ENCODE results near the gene ADSS1.

ADSS1 gene

GRCh38 chr14:104680806-104681688 lies 43.0 kb upstream of the ADSS1 start:
- Histone ChIP-seq H3K4me3 (ENCODE audit: low read length) (no peak overlapping the region), H3K27ac (ENCODE audit: low read length) (no peak overlapping the region), H3K9me3 (ENCODE audit: control insufficient read depth, insufficient read depth, low read length) (no peaks in the 10 kb centered on the region), H3K27me3 (ENCODE audit: control insufficient read depth, insufficient read depth, low read length) (no peaks in the 10 kb centered on the region), H3K4me1 (ENCODE audit: control insufficient read depth, insufficient read depth, low read length) (peaks cover 20% of the 10 kb centered on the region), H3K36me3 (ENCODE audit: control insufficient read depth, insufficient read depth, low read length) (no peaks in the 10 kb centered on the region)
- no peak for DNase-seq (ENCODE audit: low read depth, low spot score)
- no CpG with 5 or more reads among the region's 26 CpGs for WGBS (ENCODE audit: insufficient coverage, insufficient read length)

DNA sequence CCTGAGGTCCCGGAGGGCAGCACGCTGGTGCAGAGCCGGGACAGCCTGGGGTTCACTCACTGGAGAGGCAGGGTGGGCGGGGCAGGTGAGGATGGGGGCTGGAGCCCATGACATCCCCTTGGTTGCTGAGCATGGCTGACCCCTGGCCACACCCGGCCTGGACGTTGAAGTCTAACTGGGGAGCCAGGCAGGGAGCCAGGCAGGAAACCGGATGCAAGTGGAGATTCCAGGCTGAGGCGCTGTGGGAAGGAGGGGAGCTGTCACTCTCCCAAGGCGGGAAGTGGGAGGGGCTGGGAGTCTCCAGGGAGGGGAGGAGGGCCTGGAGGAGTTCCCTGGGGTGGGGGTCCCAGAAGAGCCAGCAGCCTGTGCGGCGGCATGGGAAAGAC lies 42.3 kb upstream of the ADSS1 start:
- no peaks in the 10 kb centered on the region for H3K27me3 ChIP-seq (ENCODE audit: control insufficient read depth, insufficient read depth, low read length)
- no peaks in the 10 kb centered on the region for H3K9me3 ChIP-seq (ENCODE audit: control insufficient read depth, insufficient read depth, low read length)
- H3K4me1 ChIP-seq (ENCODE audit: control insufficient read depth, insufficient read depth, low read length) = peaks cover 20% of the 10 kb centered on the region
- WGBS (ENCODE audit: insufficient coverage, insufficient read length) = no CpG with 5 or more reads among the region's 11 CpGs
- peak; percentile 84 for DNase-seq (ENCODE audit: low read depth, low spot score)
- no peak overlapping the region for H3K27ac ChIP-seq (ENCODE audit: low read length)
- H3K36me3 ChIP-seq (ENCODE audit: control insufficient read depth, insufficient read depth, low read length) = no peaks in the 10 kb centered on the region
- H3K4me3 ChIP-seq (ENCODE audit: low read length) = no peak overlapping the region; the same call in 1 of the 2 replicates

DNA sequence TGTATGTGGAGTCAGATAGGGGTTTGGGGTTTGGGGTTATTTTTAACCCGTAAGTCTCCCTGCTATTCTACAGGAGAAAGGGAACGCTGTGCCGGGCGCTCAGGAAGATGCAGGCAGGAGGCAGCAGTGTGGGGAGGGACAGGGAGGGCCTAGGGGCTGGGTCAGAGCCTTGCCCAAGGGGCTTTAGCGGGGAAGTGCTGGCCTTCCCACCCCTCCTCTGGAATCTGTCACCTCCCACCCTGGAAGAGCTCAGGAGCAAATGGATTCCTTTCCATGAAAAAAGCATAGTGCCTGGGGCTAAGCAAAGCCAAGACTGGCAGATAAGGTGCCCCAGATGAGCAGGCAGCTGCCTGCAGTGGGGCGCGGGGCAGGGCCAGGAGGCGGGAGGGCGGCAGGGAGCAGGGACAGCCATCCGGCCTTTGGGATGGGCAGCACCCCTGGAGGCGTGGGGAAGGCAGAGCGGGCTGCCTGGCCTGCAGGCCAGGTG lies 41.9 kb upstream of the ADSS1 start:
- DNase-seq (ENCODE audit: low read depth, low spot score) = no peak
- Histone ChIP-seq H3K27me3 (ENCODE audit: control insufficient read depth, insufficient read depth, low read length) (no peaks in the 10 kb centered on the region), H3K4me1 (ENCODE audit: control insufficient read depth, insufficient read depth, low read length) (peaks cover 20% of the 10 kb centered on the region), H3K27ac (ENCODE audit: low read length) (no peak overlapping the region), H3K4me3 (ENCODE audit: low read length) (no peak overlapping the region; the same call in 1 of the 2 replicates), H3K36me3 (ENCODE audit: control insufficient read depth, insufficient read depth, low read length) (no peaks in the 10 kb centered on the region), H3K9me3 (ENCODE audit: control insufficient read depth, insufficient read depth, low read length) (no peaks in the 10 kb centered on the region)
- WGBS (ENCODE audit: insufficient coverage, insufficient read length) = no CpG with 5 or more reads among the region's 12 CpGs

- no peak overlapping the region for H3K27ac ChIP-seq (ENCODE audit: low read length)
Measured at GRCh38 chr14:104683653-104684448, 40.2 kb upstream of the ADSS1 start.

DNA sequence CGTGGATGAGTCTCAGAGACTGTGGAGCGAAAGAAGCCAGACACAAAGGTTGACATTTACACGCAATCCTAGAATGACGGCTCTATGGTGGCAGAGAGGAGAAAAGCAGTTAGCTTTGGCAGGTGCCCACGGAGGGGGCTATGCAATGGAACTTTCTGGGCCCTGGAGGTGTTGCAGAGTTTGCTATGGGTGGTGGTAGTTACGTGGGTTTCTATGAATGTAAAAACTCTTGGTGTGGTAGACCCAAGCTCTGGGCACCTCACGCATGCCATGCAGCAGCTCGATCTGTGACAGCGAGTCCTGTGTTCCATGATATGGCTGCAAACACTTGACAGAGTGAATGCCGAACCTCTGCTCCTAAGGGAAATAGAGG lies 39.6 kb upstream of the ADSS1 start:
- no peak overlapping the region for H3K27ac ChIP-seq (ENCODE audit: low read length)
- H3K9me3 ChIP-seq (ENCODE audit: control insufficient read depth, insufficient read depth, low read length) = no peaks in the 10 kb centered on the region
- no peaks in the 10 kb centered on the region for H3K36me3 ChIP-seq (ENCODE audit: control insufficient read depth, insufficient read depth, low read length)
- peaks cover 20% of the 10 kb centered on the region for H3K4me1 ChIP-seq (ENCODE audit: control insufficient read depth, insufficient read depth, low read length)
- DNase-seq (ENCODE audit: low read depth, low spot score) = no peak
- no peaks in the 10 kb centered on the region for H3K27me3 ChIP-seq (ENCODE audit: control insufficient read depth, insufficient read depth, low read length)
- no CpG with 5 or more reads among the region's 10 CpGs for WGBS (ENCODE audit: insufficient coverage, insufficient read length)
- H3K4me3 ChIP-seq (ENCODE audit: low read length) = no peak overlapping the region

More at GRCh38 chr14:104683653-104684448, 40.2 kb upstream of the ADSS1 start:
- Histone ChIP-seq H3K4me3 (ENCODE audit: low read length) (no peak overlapping the region), H3K4me1 (ENCODE audit: control insufficient read depth, insufficient read depth, low read length) (peaks cover 20% of the 10 kb centered on the region), H3K27me3 (ENCODE audit: control insufficient read depth, insufficient read depth, low read length) (no peaks in the 10 kb centered on the region), H3K36me3 (ENCODE audit: control insufficient read depth, insufficient read depth, low read length) (no peaks in the 10 kb centered on the region), H3K9me3 (ENCODE audit: control insufficient read depth, insufficient read depth, low read length) (no peaks in the 10 kb centered on the region)
- DNase-seq (ENCODE audit: low read depth, low spot score) = no peak
- no CpG with 5 or more reads among the region's 22 CpGs for WGBS (ENCODE audit: insufficient coverage, insufficient read length)

- DNase-seq (ENCODE audit: low read depth, low spot score) = no peak
Measured at GRCh38 chr14:104685216-104685997, 38.6 kb upstream of the ADSS1 start.

DNA sequence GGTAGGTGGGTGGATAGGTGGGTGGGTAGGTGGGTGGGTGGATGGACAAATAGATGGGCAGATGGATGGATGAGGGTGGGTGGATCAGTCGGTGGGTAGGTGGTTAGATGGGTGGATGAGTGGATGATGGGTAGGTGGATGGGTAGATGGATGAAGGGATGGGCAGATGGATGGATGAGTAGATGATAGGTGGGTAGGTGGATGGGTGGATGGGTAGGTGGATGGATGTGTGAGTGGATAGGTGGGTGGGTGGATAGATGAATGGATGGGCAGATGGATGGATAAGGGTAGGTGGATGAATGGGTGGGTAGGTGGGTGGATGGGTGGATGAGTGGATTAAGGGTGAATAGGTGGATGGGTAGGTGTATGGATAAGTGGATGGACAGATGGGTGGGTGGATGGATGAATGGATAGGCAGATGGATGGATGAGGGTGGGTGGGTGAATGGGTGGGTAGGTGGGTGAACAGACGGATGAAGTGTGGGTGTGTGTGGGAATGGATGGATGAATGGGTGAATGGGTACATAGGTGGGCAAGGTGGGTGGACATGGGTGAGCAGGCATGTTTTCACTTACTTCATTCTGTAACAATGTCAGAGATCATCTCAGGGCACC lies 37.9 kb upstream of the ADSS1 start:
- no peaks in the 10 kb centered on the region for H3K27me3 ChIP-seq (ENCODE audit: control insufficient read depth, insufficient read depth, low read length)
- no peak overlapping the region for H3K27ac ChIP-seq (ENCODE audit: low read length)
- peaks cover 20% of the 10 kb centered on the region for H3K4me1 ChIP-seq (ENCODE audit: control insufficient read depth, insufficient read depth, low read length)
- no peaks in the 10 kb centered on the region; the same call in 1 of the 2 replicates for H3K36me3 ChIP-seq (ENCODE audit: control insufficient read depth, insufficient read depth, low read length)
- no peak overlapping the region for H3K4me3 ChIP-seq (ENCODE audit: low read length)
- H3K9me3 ChIP-seq (ENCODE audit: control insufficient read depth, insufficient read depth, low read length) = no peaks in the 10 kb centered on the region
- DNase-seq (ENCODE audit: low read depth, low spot score) = no peak
- 100% methylated on average over 1 of the region's 2 CpGs for WGBS (ENCODE audit: insufficient coverage, insufficient read length)

More at GRCh38 chr14:104685216-104685997, 38.6 kb upstream of the ADSS1 start:
- Histone ChIP-seq H3K36me3 (ENCODE audit: control insufficient read depth, insufficient read depth, low read length) (no peaks in the 10 kb centered on the region), H3K4me3 (ENCODE audit: low read length) (no peak overlapping the region), H3K9me3 (ENCODE audit: control insufficient read depth, insufficient read depth, low read length) (no peaks in the 10 kb centered on the region), H3K27me3 (ENCODE audit: control insufficient read depth, insufficient read depth, low read length) (no peaks in the 10 kb centered on the region), H3K27ac (ENCODE audit: low read length) (no peak overlapping the region), H3K4me1 (ENCODE audit: control insufficient read depth, insufficient read depth, low read length) (peaks cover 21% of the 10 kb centered on the region)
- no CpG with 5 or more reads among the region's 4 CpGs for WGBS (ENCODE audit: insufficient coverage, insufficient read length)

DNA sequence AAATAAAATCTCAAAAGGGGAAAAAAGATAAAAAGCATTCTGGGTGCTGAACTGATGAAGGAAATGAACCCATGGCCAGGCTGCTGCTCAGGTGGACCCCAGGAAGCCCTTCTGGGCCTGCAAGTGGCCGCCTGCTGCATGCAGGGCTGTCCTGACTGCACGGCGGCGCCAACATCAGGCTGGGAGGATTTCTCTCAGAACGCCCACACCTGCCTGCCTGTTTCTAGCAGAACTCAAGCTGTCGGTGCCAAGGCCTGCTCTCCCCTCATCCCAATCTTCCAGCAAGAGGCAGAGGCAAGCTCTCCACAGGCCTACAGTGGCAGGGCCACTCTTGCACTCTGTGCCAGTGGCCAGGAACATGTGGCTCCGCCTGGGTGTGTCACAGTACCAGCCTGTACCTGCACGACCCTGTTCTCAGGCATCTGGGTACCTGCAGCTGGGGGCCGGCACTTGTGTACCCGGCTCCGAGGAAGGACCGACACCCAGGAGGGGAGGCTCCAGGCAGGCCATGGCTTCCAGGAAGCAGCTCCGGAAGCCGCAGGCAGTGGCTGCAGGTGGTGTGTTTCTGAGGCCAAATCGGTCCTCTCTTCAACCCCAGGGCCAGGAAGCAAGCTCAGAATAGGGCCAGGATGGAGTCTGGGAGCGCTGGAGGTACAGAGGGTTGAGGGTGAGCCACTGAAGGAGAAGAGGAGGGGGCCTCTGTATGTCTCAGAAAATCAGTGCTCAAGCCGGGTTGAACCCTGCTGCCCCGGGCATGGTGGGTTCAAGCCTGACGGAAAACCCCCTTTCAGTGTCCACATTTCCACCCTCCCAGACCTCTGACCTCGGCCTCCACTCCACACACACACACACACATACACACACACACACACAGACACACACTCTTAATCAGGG lies 37.2 kb upstream of the ADSS1 start:
- WGBS (ENCODE audit: insufficient coverage, insufficient read length) = no CpG with 5 or more reads among the region's 20 CpGs
- no peaks in the 10 kb centered on the region for H3K27me3 ChIP-seq (ENCODE audit: control insufficient read depth, insufficient read depth, low read length)
- no peak overlapping the region for H3K27ac ChIP-seq (ENCODE audit: low read length)
- H3K36me3 ChIP-seq (ENCODE audit: control insufficient read depth, insufficient read depth, low read length) = no peaks in the 10 kb centered on the region; the same call in 1 of the 2 replicates
- H3K4me3 ChIP-seq (ENCODE audit: low read length) = no peak overlapping the region
- no peak for DNase-seq (ENCODE audit: low read depth, low spot score)
- peaks cover 18% of the 10 kb centered on the region for H3K4me1 ChIP-seq (ENCODE audit: control insufficient read depth, insufficient read depth, low read length)
- no peaks in the 10 kb centered on the region for H3K9me3 ChIP-seq (ENCODE audit: control insufficient read depth, insufficient read depth, low read length)

Data from iPS DF 6.9 (cell line).